HepG2 (cell line): Measurements from ENCODE around the gene OR9A2. TPM values are rescaled to one million over a fixed set of nuclear protein-coding genes. Genes with fewer than 3 reads are reported as not detected.

Source experiments
- ATAC-seq: fragments of 200-7000 bp; cut with Tn5 transposase; 3 replicates; pipeline ENCODE4 v1.9.1; 2020; ENCODE audit warnings: mild to moderate bottlenecking, moderate library complexity
- BruUV-seq: library from RNA; stranded (reverse); fragments of 400-500 nt; replicated peaks from 2 replicates; lab custom pipeline; 2021; lab: Mats Ljungman, UMichigan
- CTCF ChIA-PET: fragments of 300-600 bp; formaldehyde crosslinking; extraction: SDS; loops from one replicate; lab custom pipeline; 2021; ENCODE audit warnings: low total read pairs, inconsistent platforms, low intra/inter-chr PET ratio; lab: Yijun Ruan, JAX
- POLR2A ChIA-PET: fragments of 350-600 bp; sonication (Branson Sonifier 250); formaldehyde crosslinking; loops from one replicate; lab custom pipeline; 2020; ENCODE audit warnings: antibody characterized with exemption, inconsistent platforms; lab: Yijun Ruan, JAX
- DNase-seq: peaks from one replicate; pipeline ENCODE4 v3.0.0-alpha.2; 2015; ENCODE audit warnings: low spot score
- FAIRE-seq: peaks from 3 replicates; lab custom pipeline; 2011; peaks lifted over from hg19 to GRCh38; lab: Jason Lieb, UNC
- H2AFZ ChIP-seq: one replicate; pipeline ENCODE4 v1.6.1; 2011; ENCODE audit warnings: low read length, inconsistent platforms
- H3K27ac ChIP-seq: fragments of 300-600 bp; 3 replicates; pipeline ENCODE4 v1.8.0; 2011; ENCODE audit warnings: mixed run types, mild to moderate bottlenecking, mixed read lengths, low read length, inconsistent platforms; ENCODE audit not compliant: insufficient read depth; ENCODE audit errors: extremely low read length
- H3K27me3 ChIP-seq, 2 experiments: fragments of 200-600 bp in 1 of 2; 2 replicates in 1 of 2; 3 replicates in 1 of 2; pipeline versions ENCODE4 v1.6.0 to v1.8.0; 2011; ENCODE audit warnings: low read length in 2 of 2, mild to moderate bottlenecking in 2 of 2, moderate library complexity in 2 of 2, inconsistent platforms in 1 of 2; ENCODE audit not compliant: insufficient read depth in 2 of 2, control insufficient read depth in 1 of 2
- H3K36me3 ChIP-seq, 2 experiments: fragments of 200-600 bp in 1 of 2; replicated peaks in 1 of 2; 2 replicates in 1 of 2; 3 replicates in 1 of 2; pipeline versions ENCODE4 v1.5.1 to v1.8.0; 2011; ENCODE audit warnings: low read length in 2 of 2, inconsistent platforms in 1 of 2; ENCODE audit not compliant: insufficient read depth in 2 of 2, control insufficient read depth in 1 of 2
- H3K4me1 ChIP-seq: 2 replicates; pipeline ENCODE4 v1.5.1; 2012; ENCODE audit warnings: low read length, inconsistent platforms; ENCODE audit not compliant: insufficient read depth
- H3K4me2 ChIP-seq: 2 replicates; pipeline ENCODE4 v1.6.0; 2011; ENCODE audit warnings: low read depth, low read length, inconsistent platforms
- H3K4me3 ChIP-seq, 3 experiments: fragments of 200-600 bp in 1 of 3; sonication (generic), shearing (Covaris generic) in 1 of 3; replicated peaks in 1 of 3; 2 replicates each; pipeline ENCODE4 v1.5.1; 2011 to 2016; ENCODE audit warnings: low read length in 3 of 3, inconsistent platforms in 2 of 3, low read depth in 2 of 3, mild to moderate bottlenecking in 2 of 3, control low read depth in 1 of 3, mixed read lengths in 1 of 3; ENCODE audit not compliant: insufficient read depth in 1 of 3
- H3K79me2 ChIP-seq: one replicate; pipeline ENCODE4 v1.6.1; 2011; ENCODE audit warnings: low read length, inconsistent platforms; ENCODE audit not compliant: insufficient read depth
- H3K9ac ChIP-seq: 2 replicates; pipeline ENCODE4 v1.6.0; 2011; ENCODE audit warnings: mild to moderate bottlenecking, low read depth, low read length, inconsistent platforms; ENCODE audit not compliant: insufficient read depth
- H3K9me3 ChIP-seq: 2 replicates; pipeline ENCODE4 v1.5.1; 2012; ENCODE audit warnings: mild to moderate bottlenecking, low read length
- H4K20me1 ChIP-seq: 2 replicates; pipeline ENCODE4 v1.6.0; 2011; ENCODE audit warnings: inconsistent platforms, mild to moderate bottlenecking, low read length, moderate library complexity; ENCODE audit not compliant: insufficient read depth
- CEBPZ ChIP-seq: IDR thresholded peaks from 2 replicates; pipeline ENCODE4 v1.6.1; 2012; ENCODE audit warnings: low read length, improper control_type of control experiment
- HDAC2 ChIP-seq: sonication (generic); formaldehyde crosslinking; IDR thresholded peaks from 2 replicates; pipeline ENCODE4 v1.4.0; 2020; ENCODE audit warnings: missing genetic modification reagents
- MAFF ChIP-seq: IDR thresholded peaks from 2 replicates; pipeline ENCODE4 v1.6.1; 2011; ENCODE audit warnings: low read depth, low read length, improper control_type of control experiment
- MED8 ChIP-seq: sonication (generic); formaldehyde crosslinking; IDR thresholded peaks from 2 replicates; pipeline ENCODE4 v1.8.1; 2023; ENCODE audit warnings: mild to moderate bottlenecking, missing genetic modification reagents; ENCODE audit not compliant: insufficient replicate concordance
- NFE2 ChIP-seq: sonication (generic); formaldehyde crosslinking; IDR thresholded peaks from 2 replicates; pipeline ENCODE4 v1.4.0; 2020; ENCODE audit warnings: missing genetic modification reagents
- RBFOX2 ChIP-seq: fragments of 200-400 bp; formaldehyde crosslinking; IDR thresholded peaks from 2 replicates; pipeline ENCODE4 v1.6.1; 2017; ENCODE audit warnings: low read depth, mild to moderate bottlenecking, low read length
- RNF2 ChIP-seq: fragments of 450-650 bp; conservative IDR thresholded peaks from 2 replicates; pipeline ENCODE4 v1.6.1; 2016; ENCODE audit warnings: low read depth
- SMARCC2 ChIP-seq: fragments of 450-650 bp; IDR thresholded peaks from 2 replicates; pipeline ENCODE4 v1.6.1; 2017; ENCODE audit warnings: antibody characterized with exemption, mild to moderate bottlenecking
- TP53 ChIP-seq: sonication (generic); formaldehyde crosslinking; conservative IDR thresholded peaks from 2 replicates; pipeline ENCODE4 v1.4.0; 2020; ENCODE audit warnings: missing genetic modification reagents
- ZFP82 ChIP-seq: sonication (generic); formaldehyde crosslinking; IDR thresholded peaks from 2 replicates; pipeline ENCODE4 v1.5.1; 2020; ENCODE audit warnings: mild to moderate bottlenecking, missing genetic modification reagents, borderline replicate concordance
- ZNF160 ChIP-seq: sonication (generic); formaldehyde crosslinking; IDR thresholded peaks from 2 replicates; pipeline ENCODE4 v1.8.0; 2022; ENCODE audit warnings: mild to moderate bottlenecking, inconsistent platforms, missing genetic modification reagents
- ZNF263 ChIP-seq: sonication (generic); formaldehyde crosslinking; IDR thresholded peaks from 2 replicates; pipeline ENCODE4 v1.4.0; 2020; ENCODE audit warnings: missing genetic modification reagents
- ZNF280B ChIP-seq: sonication (generic); formaldehyde crosslinking; IDR thresholded peaks from 2 replicates; pipeline ENCODE4 v1.5.0; 2020; ENCODE audit warnings: missing genetic modification reagents, mild to moderate bottlenecking, borderline replicate concordance
- ZNF510 ChIP-seq: sonication (generic); formaldehyde crosslinking; IDR thresholded peaks from 2 replicates; pipeline ENCODE4 v1.4.0; 2020; ENCODE audit warnings: low read depth, mild to moderate bottlenecking, missing genetic modification reagents
- ZNF543 ChIP-seq: sonication (generic); formaldehyde crosslinking; IDR thresholded peaks from 2 replicates; pipeline ENCODE4 v1.4.0; 2020; ENCODE audit warnings: mild to moderate bottlenecking, missing genetic modification reagents
- ZNF572 ChIP-seq: sonication (generic); formaldehyde crosslinking; IDR thresholded peaks from 2 replicates; pipeline ENCODE4 v1.5.1; 2020; ENCODE audit warnings: mild to moderate bottlenecking, missing genetic modification reagents
- ZNF883 ChIP-seq: sonication (generic); formaldehyde crosslinking; IDR thresholded peaks from 2 replicates; pipeline ENCODE4 v1.5.1; 2020; ENCODE audit warnings: mild to moderate bottlenecking, missing genetic modification reagents; ENCODE audit errors: not compliant biosample characterization
- WGBS: methylation state at CpG from one replicate; pipeline ENCODE4 v1.1.6; 2017; ENCODE audit warnings: low lambda C conversion rate; 5-methylcytosine and 5-hydroxymethylcytosine counted together
- in situ Hi-C: cut with HindIII; loops from 2 replicates; pipeline ENCODE4 v1.10.0; 2017; ENCODE audit warnings: low pct_unique_long_range_greater_than_20kb; ENCODE audit not compliant: extremely low pct_ligation_motif_present
- intact Hi-C: fragments of 100-400 bp; cut with micrococcal nuclease; formaldehyde crosslinking; loops from one replicate; pipeline ENCODE4 v1.10.0; 2022; ENCODE audit not compliant: unreplicated experiment
- polyA plus RNA-seq, 8 experiments: library from polyadenylated mRNA; depleted of rRNA in 3 of 8; stranded (reverse) in 7 of 8; unstranded in 1 of 8; fragments of >200 nt; fragmentation: Illumina TruSeq in 4 of 8; extraction: Trizol in 4 of 8; gene quantifications; 2 replicates each; pipeline versions ENCODE4 v1.2.1 to v1.2.3, GENCODE V29; 2011 to 2016; ENCODE audit warnings: low read depth in 4 of 8, missing spikeins in 1 of 8, mixed read lengths in 1 of 8; ENCODE audit not compliant: insufficient read depth in 1 of 8
- total RNA-seq, 5 experiments: library from RNA; depleted of rRNA; stranded (reverse); fragments of >200 nt; fragmentation: Illumina TruSeq; extraction: Trizol; gene quantifications; 2 replicates each; pipeline ENCODE4 v1.2.3, GENCODE V29; 2016; ENCODE audit warnings: low read depth in 1 of 5

Gene OR9A2
- total and polyA plus RNA-seq, 2 of the 13 experiments (the other 11 are each of a cell fraction or from before 2014, with no cell fraction given) = not detected

- no TSS peak for BruUV-seq
- no peak for DNase-seq
- Histone ChIP-seq H3K9me3 (no peaks in the 10 kb centered on the region), H3K36me3 (no peaks in the 10 kb centered on the region), H4K20me1 (no peaks in the 10 kb centered on the region), H3K27me3 (peaks cover 0 to 9% of the 10 kb centered on the region in 2 experiments; a peak in 3 of 5 replicates), H2AFZ (no peak overlapping the region), H3K4me2 (no peak overlapping the region), H3K79me2 (no peaks in the 10 kb centered on the region), H3K27ac (no peak overlapping the region), H3K4me1 (no peaks in the 10 kb centered on the region), H3K4me3 (no peak overlapping the region), H3K9ac (no peak overlapping the region)
- POLR2A ChIA-PET = no interaction called here
- ATAC-seq = no peak
- intact Hi-C loops = no loop called here
- in situ Hi-C loops = no loop called here
- no peak for FAIRE-seq
- CTCF ChIA-PET = no interaction called here
- TF ChIP-seq MED8 (no peak), ZNF572 (CRISPR knock-in tag) (no peak), NFE2 (CRISPR knock-in tag) (no peak)
- WGBS = 7% methylated on average over 4 of the region's 4 CpGs
These were observed 22.4 kb upstream of the OR9A2 start for GRCh38 chr7:143049362-143049761.

- H3K4me2 ChIP-seq = no peak overlapping the region
- no peaks in the 10 kb centered on the region for H3K9me3 ChIP-seq
- intact Hi-C loops = no loop called here
- CTCF ChIA-PET = no interaction called here
- DNase-seq (no peak), ATAC-seq (no peak), FAIRE-seq (no peak)
- H4K20me1 ChIP-seq = no peaks in the 10 kb centered on the region
- no peak overlapping the region for H3K27ac ChIP-seq
- H3K4me3 ChIP-seq = no peak overlapping the region
- POLR2A ChIA-PET = no interaction called here
- H3K79me2 ChIP-seq = no peaks in the 10 kb centered on the region
- no peak overlapping the region for H3K9ac ChIP-seq
- H2AFZ ChIP-seq = no peak overlapping the region
- peaks cover 0 to 9% of the 10 kb centered on the region in 2 experiments; a peak in 3 of 5 replicates for H3K27me3 ChIP-seq
- peaks cover 3% of the 10 kb centered on the region for H3K4me1 ChIP-seq
- in situ Hi-C loops = no loop called here
- BruUV-seq = no TSS peak
- no peaks in the 10 kb centered on the region for H3K36me3 ChIP-seq
- TF ChIP-seq TP53 (CRISPR knock-in tag) (no peak), RNF2 (no peak), ZNF510 (CRISPR knock-in tag) (no peak), ZNF263 (CRISPR knock-in tag) (no peak), ZNF543 (CRISPR knock-in tag) (no peak), CEBPZ (no peak), ZNF160 (CRISPR knock-in tag) (no peak), ZNF280B (no peak), ZFP82 (CRISPR knock-in tag) (no peak), ZNF883 (CRISPR knock-in tag) (no peak), MAFF (no peak), HDAC2 (no peak), SMARCC2 (no peak), RBFOX2 (no peak)
These were observed 21.9 kb upstream of the OR9A2 start for GRCh38 chr7:143048827-143049226.
